GOT3 (cell line): Measurements from ENCODE around the gene NUP205.
"Not testable (repeated sequence)": the region's sequence is repeated elsewhere in the genome, so short reads cannot be mapped to it uniquely, and the experiment has no call there.

Experiments used
- DNase-seq: peaks from one replicate; lab custom pipeline; 2025; ENCODE audit warnings: mixed read lengths; lab: John Stamatoyannopoulos, UW

Gene NUP205

DNA sequence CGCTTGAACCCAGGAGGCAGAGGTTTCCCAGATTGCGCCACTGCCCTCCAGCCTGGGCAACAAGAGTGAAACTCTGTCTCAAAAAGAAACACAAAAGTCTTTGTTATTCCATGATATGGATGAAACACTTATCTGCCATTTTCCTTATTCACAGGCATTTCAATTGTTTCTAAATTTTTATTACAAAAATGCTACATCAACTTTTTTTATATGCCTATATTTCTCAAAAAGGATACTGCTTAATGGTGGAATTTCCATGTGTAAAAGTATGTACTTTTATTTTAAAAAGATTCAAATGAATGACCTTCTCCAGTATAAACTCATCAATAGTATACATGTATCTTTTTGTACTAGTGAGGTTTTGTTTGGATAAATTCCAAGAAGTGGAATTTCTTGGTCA is 62.7 kb downstream of the NUP205 start:
- no peak for DNase-seq

GRCh38 chr7:135620980-135621850 is 63.5 kb downstream of the NUP205 start:
- DNase-seq = no peak

DNA sequence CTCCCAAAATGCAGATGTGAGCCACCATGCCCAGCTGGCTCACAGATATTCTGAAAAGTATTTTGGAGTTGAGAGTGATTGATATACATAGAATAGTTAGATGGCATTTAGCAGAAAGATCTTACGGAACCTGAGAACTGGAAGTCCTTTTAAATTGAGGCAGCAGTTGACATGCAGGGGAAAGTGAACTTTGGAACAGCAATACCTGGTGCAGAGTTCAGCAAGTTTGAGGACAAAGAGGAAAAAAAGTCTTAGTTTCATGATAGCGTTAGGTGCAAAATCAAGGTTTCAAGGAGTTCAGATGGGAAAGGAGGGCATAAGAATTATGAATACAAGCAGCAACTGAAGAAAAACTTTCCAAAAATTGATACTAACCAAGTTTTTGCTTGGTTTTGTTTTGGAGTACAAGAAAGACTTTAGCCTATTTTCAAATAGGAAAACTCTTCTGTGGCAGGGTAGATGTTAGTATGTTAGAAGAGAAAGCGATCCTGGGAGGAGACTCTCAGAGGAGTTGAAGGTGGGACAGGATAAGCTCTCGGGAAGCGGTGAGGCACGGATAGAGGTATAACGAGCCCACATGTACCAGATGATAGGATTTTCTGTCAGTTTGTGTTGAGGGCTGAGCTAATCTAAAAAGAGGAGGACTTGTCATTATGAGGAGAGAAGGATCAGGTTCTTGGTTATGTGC is 76.6 kb downstream of the NUP205 start:
- DNase-seq = no peak

DNA sequence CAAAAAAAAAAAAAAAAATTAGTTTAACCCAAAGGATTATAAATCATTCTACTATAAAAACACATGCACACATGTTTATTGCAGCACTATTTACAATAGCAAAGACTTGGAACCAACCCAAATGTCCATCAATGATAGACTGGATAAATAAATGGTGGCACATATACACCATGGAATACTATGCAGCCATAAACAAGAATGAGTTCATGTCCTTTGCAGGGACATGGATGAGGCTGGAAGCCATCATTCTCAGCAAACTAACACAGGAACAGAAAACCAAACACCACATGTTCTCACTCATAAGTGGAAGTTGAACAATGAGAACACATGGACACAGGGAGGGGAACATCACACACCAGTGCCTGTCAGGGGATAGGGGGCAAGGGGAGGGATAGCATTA is 82.0 kb downstream of the NUP205 start:
- DNase-seq = not testable (repeated sequence)

GRCh38 chr7:135644154-135644553 is 86.4 kb downstream of the NUP205 start:
- no peak for DNase-seq

DNA sequence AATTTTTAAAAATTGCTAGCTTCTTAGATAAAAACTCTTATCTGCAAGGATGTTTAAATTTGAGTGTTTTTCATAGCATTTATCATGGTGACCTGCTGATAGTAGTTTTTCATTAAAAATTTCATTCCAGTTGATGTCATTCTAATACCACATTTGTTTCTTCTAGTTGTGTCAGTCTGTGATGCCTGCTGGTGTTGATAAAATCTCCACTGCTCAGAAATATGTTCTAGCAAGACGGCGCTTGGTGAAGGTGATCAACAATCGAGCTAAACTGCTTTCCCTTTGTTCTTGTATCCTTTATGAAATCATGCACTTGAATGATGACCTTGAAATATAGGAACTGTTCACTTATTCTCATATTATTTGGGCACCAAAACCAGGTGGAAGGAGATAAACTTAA is 87.0 kb downstream of the NUP205 start:
- DNase-seq = no peak

- no peak for DNase-seq
Measured at GRCh38 chr7:135645296-135645904, 87.7 kb downstream of the NUP205 start.

DNA sequence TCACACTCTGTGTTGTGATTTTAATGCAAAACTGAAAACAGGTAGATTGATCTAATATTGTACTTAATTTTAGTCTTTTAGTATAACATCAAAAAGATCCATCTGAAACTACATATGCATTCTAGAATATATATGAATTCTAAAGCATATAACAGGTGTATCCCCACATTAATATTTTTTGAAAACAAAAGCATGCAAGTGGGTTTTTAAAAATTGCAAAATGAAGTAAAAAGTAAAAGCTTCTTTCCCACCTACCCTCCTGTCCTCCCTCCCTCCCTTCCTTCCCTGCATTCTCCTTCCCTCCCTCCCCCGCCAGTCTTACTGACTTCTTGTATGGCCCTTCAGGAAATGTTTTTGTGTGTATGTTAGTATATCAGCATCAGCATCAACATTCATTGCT is 90.0 kb downstream of the NUP205 start:
- DNase-seq = no peak

DNA sequence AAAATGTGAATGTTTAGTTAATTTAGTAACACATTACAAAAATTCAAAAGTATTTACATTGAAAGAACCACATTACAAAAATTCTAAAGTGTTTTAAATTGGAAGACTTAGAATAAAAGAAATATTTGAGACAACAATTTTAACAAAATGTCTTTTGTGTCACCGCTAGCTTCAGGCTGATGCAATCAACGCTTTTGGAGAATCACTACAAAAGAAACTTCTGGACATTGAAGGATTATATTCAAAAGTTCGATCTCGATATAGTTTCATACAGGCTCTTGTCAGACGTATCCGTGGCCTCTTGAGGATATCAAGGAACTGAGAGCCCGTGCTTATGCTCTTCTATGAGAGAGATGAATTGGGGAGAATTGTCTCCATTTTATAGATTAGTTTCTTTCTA is 90.5 kb downstream of the NUP205 start:
- no peak for DNase-seq

DNA sequence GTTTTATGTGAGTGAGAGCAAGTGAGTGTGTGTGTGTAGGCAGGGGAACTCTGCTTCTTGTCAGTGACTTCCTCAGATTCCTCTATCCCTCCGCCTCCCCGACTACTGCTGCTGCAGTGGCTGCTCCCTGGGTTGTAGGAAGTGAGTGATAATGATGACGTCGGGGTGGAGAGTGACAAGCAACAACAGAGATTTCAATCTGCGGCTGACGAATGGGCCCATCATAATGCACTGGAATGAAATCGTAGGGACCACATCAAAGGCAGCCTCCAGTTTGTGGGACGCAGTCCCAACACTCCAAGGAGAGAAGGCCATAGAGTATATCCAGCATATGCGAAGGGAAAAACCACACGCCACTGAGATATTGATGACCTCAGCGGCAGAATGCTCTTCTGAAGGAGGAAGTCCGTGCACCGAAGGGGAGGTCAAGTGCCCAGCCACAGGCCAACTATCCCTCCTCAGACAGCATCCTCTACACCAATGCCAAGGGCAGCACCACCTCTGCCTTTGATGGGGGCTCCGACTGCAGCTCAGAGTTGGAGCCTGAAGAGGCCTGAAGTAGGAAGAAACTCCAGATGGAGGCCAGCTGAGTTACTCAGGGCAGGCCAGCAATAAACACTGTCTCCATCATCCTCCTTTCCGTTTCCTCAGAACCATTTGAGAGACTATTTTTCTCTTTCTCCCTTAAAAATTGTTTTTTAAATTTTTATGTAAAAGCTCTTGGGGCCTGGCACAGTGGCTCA is 93.3 kb downstream of the NUP205 start:
- no peak for DNase-seq

- no peak for DNase-seq
Measured at GRCh38 chr7:135653340-135654080, 95.8 kb downstream of the NUP205 start.

GRCh38 chr7:135658564-135658963 is 100.8 kb downstream of the NUP205 start:
- DNase-seq = no peak

GRCh38 chr7:135659159-135659846 is 101.6 kb downstream of the NUP205 start:
- DNase-seq = no peak

- DNase-seq = no peak
Measured at GRCh38 chr7:135661311-135662122, 103.8 kb downstream of the NUP205 start.

GRCh38 chr7:135662123-135662372 is 104.3 kb downstream of the NUP205 start:
- DNase-seq = no peak

DNA sequence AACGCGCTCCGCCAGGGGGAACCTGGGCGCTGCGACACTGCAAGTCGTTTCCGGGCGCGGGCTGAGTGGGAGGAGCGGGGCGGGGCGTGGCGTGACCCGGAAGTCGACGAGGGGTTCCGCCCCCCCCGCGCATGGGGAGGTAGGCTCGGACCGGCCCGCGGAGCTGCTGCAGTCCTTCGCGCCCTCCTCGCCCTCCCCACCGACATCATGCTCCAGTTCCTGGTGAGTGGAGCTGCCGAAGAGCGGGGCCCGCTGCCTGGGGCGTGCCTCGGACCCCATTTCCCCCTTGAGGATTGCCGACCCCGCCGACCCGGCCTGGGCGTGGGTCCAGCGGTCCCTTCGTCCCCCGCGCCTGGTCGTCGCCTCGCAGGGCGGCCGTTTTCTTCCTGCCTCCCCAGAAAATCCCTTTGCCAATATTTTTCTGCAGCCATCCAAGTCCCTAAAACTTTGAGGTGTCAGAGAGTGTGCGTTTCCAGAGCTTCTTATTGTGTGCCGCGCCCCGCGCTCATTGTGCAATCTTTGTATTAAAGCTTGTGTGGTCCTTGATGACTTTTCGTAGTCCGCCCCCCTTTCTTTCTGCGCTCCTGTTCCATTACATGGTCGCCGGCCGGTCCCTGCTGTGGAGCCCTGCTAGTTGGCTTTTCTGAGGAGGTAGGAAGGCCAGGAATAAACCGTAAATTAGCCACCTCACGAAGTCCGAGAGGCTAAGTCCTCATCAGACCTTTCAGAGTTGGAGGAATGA is 104.8 kb downstream of the NUP205 start, which contains the start of gene STMP1:
STMP1 (plus strand) TSS at position 142 of the 742 bp plus-strand sequence.
- DNase-seq = peak; percentile 84

GRCh38 chr7:135664046-135664589 is 106.4 kb downstream of the NUP205 start:
- no peak for DNase-seq

GRCh38 chr7:135665042-135665441 is 107.3 kb downstream of the NUP205 start:
- no peak for DNase-seq

DNA sequence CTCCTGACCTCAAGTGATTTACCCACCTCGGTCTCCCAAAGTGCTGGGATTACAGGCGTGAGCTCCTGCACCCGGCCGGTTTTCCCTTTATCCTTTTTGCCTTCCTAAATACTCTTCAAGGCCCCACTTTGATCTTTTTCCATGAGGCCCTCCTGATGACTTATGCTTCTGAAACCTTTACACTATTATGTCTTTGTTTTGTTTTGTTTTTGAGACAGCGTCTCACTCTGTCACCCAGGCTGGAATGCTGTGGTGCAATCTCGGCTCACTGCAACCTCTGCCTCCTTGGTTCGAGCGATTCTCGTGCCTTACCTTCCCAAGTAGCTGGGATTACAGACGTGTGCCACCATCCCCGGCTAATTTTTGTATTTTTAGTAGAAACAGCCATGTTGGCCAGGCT is 108.4 kb downstream of the NUP205 start:
- no peak for DNase-seq
